Measurements from ENCODE around the gene KLK4.

Gene KLK4

GRCh38 chr19:50878851-50879250 is 32.3 kb downstream of the KLK4 start:
- no peak for DNase-seq

- no peak for DNase-seq
Observed at GRCh38 chr19:50877338-50877737, 33.9 kb downstream of the KLK4 start.

GRCh38 chr19:50876456-50876855 is 34.7 kb downstream of the KLK4 start:
- DNase-seq, result no peak

GRCh38 chr19:50875795-50876422 is 35.3 kb downstream of the KLK4 start:
- no peak for DNase-seq

- no peak for DNase-seq
Observed at GRCh38 chr19:50874211-50874610, 37.0 kb downstream of the KLK4 start.

- no peak for DNase-seq
Observed at GRCh38 chr19:50873056-50873455, 38.1 kb downstream of the KLK4 start, which contains the start of gene KLK2. TSS of gene KLK2 (plus strand) at chr19:50873439. CDS start at chr19:50873474, 35 bp downstream.

- no peak for DNase-seq
Observed at GRCh38 chr19:50870417-50871089, 40.6 kb downstream of the KLK4 start.

- no peak for DNase-seq
Observed at GRCh38 chr19:50869479-50869878, 41.7 kb downstream of the KLK4 start.

- no peak for DNase-seq
Observed at GRCh38 chr19:50861496-50862286, 49.5 kb downstream of the KLK4 start.

- no peak for DNase-seq
Observed at GRCh38 chr19:50861010-50861409, 50.2 kb downstream of the KLK4 start.

- DNase-seq, result no peak
Observed at GRCh38 chr19:50859849-50860248, 51.3 kb downstream of the KLK4 start.

GRCh38 chr19:50858886-50859285 is 52.3 kb downstream of the KLK4 start:
- DNase-seq, result no peak

GRCh38 chr19:50857366-50857765 is 53.8 kb downstream of the KLK4 start:
- no peak for DNase-seq

Data from right forelimb (tissue), 1 donor.